NCI-H2107 (cell line): ENCODE data around the gene RAB41.
A peak's percentile ranks its signal among the peaks of the same experiment; 100 is the strongest.
"Not testable (repeated sequence)": the region's sequence is repeated elsewhere in the genome, so short reads cannot be mapped to it uniquely, and the experiment has no call there.

Experiments used
- DNase-seq: peaks from one replicate; lab custom pipeline; 2025; lab: John Stamatoyannopoulos, UW

The RAB41 gene

DNA sequence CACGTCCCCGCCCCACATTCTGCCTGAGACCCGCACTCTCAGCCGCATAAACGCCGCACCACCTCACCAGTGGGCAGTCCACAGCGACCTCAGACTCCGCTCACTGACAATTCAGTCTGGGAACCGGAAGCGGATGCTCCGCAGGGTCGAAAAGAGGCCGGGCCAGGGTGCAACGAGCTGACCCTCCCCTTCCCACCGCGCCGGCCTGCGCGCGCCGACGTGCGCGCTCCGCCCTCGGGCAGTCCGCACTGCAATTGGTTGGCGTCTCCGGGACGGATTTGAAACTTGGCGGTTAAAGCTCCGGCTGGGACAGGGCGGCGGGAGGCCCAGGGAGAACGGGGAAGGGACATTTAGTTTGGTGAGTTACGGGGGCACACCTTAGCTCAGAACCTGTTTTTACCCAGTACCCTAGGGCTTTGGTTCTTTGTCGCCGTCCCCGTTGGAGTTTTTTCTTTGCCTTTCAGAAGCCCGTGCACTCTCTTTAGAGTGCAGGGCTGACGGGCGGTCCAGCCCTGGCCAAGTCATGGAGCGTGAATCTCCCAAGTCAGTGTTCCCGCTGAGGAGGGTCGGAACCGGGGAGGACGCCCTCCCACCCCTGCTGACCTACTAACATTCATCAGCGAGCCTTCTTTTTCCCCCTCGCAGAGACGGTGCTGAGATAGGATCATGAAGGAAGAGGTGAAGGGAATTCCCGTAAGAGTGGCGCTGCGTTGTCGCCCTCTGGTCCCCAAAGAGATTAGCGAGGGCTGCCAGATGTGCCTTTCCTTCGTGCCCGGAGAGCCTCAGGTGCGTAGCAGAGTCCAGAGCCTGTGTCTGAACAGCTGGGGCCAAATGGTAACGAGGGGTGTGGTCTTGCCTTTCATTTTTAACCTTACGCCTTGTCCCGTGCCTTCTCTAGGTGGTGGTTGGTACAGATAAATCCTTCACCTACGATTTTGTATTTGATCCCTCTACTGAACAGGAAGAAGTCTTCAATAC, 8.1 kb downstream of the RAB41 start, which contains the start of the genes KIF4A and PDZD11:
KIF4A (plus strand) TSS at position 312 of the 978 bp plus-strand sequence; CDS start at position 667, 355 bp downstream.
PDZD11 (minus strand) TSS at position 135 of the 978 bp plus-strand sequence. CDS start 586 bp downstream, outside the sequence.
- peak; percentile 64 for DNase-seq

- DNase-seq = no peak
Observed at GRCh38 chrX:70292788-70293187, 10.8 kb downstream of the RAB41 start.

DNA sequence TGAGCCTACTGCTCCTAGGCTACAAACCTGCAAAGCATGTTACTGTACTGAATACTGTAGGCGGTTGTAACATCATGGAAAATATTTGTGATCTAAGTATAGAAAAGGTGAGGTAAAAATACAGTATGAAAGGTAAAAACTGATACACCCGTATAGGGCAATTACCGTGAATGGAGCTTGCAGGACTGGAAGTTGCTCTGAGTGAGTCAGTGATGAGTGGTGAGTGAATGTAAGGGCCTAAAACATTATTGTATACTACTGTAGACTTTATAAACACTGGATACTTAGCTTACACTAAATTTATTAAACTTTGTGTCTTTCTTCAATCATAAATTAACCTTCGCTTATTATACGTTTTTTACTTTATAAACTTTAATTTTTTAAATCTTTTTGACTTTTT, 11.6 kb downstream of the RAB41 start:
- no peak for DNase-seq

DNA sequence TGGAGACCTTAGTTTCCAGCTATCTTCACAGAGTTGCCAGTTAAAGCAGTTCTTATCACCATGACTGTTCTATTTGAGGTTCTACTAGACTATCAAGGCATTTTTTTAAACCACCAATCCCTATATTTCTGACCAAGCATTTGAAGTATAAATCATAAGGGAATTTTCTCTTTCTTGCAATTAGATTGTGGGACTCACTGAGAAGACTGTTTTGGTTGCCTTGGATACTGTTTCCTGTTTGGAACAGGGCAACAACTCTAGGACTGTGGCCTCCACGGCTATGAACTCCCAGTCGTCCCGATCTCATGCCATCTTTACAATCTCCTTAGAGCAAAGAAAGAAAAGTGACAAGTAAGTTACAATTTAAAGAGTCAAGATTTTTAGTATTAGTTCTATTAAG, 19.7 kb downstream of the RAB41 start:
- DNase-seq = no peak

DNA sequence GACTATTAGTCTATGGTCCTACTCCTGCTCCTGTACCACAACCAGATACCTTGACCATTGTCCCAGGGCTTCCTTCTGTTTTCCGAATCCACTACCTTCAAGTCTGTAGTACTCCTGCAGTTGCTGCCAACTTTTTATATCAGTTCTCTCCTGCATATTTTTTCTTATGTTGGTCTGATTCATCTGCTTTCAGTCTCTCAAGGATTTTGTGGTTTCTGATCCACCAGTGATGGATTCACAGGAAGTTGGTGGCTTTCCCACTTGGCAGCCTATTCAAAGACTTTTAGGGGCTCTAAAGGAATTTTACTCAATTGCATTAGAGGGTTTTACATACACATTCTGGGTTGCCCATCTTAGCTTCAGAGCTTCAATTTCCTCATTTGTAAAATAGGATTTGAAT, 31.5 kb downstream of the RAB41 start:
- DNase-seq = no peak

DNA sequence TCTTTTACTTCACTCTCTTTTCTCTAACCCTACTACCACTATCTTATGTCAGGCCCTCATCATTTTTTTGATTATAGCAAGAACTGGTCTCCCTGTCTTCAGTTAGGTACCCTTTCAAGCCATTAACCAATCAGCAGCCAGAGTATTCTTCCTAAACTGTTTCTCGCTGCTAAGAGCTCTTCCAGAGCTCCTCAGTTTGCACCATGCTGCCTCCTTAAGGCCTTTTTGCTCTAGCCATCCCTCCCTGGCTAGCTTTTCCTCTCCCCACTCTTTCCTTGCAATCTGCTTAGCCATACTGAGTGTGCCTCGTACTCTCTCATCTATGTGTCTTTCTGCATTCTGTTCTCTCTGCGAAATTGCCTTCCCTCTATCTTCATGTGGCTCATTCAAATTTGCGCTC, 40.8 kb downstream of the RAB41 start:
- no peak for DNase-seq

DNA sequence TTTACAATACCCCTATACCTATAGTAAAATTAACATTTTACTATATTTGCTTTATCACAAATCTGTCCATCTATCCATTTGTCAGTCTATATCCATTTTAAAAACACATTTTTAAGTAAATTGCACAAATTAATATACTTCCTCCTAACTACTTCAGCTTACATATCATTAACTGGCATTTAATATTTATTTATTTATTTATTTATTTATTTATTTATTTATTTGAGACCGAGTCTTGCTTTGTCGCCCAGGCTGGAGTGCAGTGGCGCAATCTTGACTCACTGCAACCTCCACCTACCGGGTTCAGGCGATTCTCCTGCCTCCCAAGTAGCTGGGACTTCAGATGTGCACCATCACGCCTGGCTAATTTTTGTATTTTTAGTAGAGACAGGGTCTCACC, 41.7 kb downstream of the RAB41 start:
- DNase-seq = not testable (repeated sequence)

- DNase-seq = no peak
Observed at GRCh38 chrX:70324326-70324725, 42.4 kb downstream of the RAB41 start.

DNA sequence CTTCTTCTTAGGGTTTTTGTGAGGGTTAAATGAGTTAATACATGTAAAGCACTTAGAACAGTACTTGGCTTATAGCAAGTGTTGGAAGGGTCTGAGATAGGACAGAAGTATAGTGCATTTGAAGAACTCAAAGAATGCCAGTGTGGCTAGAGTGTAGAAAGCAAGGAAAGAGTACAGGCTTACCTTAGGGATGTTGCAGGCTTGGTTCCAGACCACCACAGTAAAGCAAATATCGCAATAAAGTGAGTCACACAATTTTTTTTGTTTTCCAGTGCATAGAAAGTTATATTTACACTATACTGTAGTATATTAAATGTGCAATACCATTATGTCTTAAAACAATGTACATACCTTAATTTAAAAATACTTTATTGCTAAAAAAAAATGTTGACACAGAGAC, 49.2 kb downstream of the RAB41 start:
- no peak for DNase-seq

GRCh38 chrX:70332600-70332999, 50.6 kb downstream of the RAB41 start:
- DNase-seq = no peak
